T-helper 2 cell treated with Interferon-gamma antibody and Interleukin-4, amounts not matched to agents 5 μg/mL and 100 μg/mL, for 36 hours (primary cell): ENCODE measurements around the gene ASTN2.

Experiments
- DNase-seq: peaks from one replicate; pipeline ENCODE4 v3.0.0; 2021; ENCODE audit warnings: low spot score
- H3K27ac Mint-ChIP-seq: one replicate; pipeline ENCODE4 v1.8.0; 2021; ENCODE audit warnings: mild to moderate bottlenecking, mixed read lengths
- H3K27me3 Mint-ChIP-seq: one replicate; pipeline ENCODE4 v1.8.0; 2021; ENCODE audit warnings: low read depth, mixed read lengths
- H3K36me3 Mint-ChIP-seq: one replicate; pipeline ENCODE4 v1.8.0; 2021; ENCODE audit warnings: low read depth, mixed read lengths
- H3K4me1 Mint-ChIP-seq: one replicate; pipeline ENCODE4 v1.8.0; 2021; ENCODE audit warnings: low read depth, mixed read lengths
- H3K4me3 Mint-ChIP-seq: one replicate; pipeline ENCODE4 v1.8.0; 2022; ENCODE audit warnings: mild to moderate bottlenecking, moderate library complexity, mixed read lengths
- H3K9me3 Mint-ChIP-seq: one replicate; pipeline ENCODE4 v1.8.0; 2021; ENCODE audit warnings: mixed read lengths

The ASTN2 gene

GRCh38 chr9:116953271-116953670 lies 461.6 kb downstream of the ASTN2 start:
- Mint-ChIP-seq H3K36me3 (no peaks in the 10 kb centered on the region), H3K4me3 (no peak overlapping the region), H3K4me1 (no peaks in the 10 kb centered on the region), H3K9me3 (peaks cover 6% of the 10 kb centered on the region), H3K27ac (no peak overlapping the region), H3K27me3 (no peaks in the 10 kb centered on the region)
- DNase-seq, result no peak

- no peaks in the 10 kb centered on the region for H3K4me1 Mint-ChIP-seq
These were observed 462.4 kb downstream of the ASTN2 start for GRCh38 chr9:116952436-116952810.

GRCh38 chr9:116951588-116952435 lies 463.0 kb downstream of the ASTN2 start:
- Mint-ChIP-seq H3K4me1 (no peaks in the 10 kb centered on the region), H3K9me3 (peaks cover 6% of the 10 kb centered on the region), H3K27me3 (no peaks in the 10 kb centered on the region), H3K36me3 (no peaks in the 10 kb centered on the region), H3K4me3 (no peak overlapping the region), H3K27ac (no peak overlapping the region)
- DNase-seq, result no peak

More at GRCh38 chr9:116952436-116952810, 462.4 kb downstream of the ASTN2 start:
- Mint-ChIP-seq H3K9me3 (peaks cover 6% of the 10 kb centered on the region), H3K36me3 (no peaks in the 10 kb centered on the region), H3K27ac (no peak overlapping the region), H3K4me3 (no peak overlapping the region), H3K27me3 (no peaks in the 10 kb centered on the region)
- no peak for DNase-seq

GRCh38 chr9:116945817-116946216 lies 469.0 kb downstream of the ASTN2 start:
- H3K27me3 Mint-ChIP-seq, result no peaks in the 10 kb centered on the region
- no peak overlapping the region for H3K4me3 Mint-ChIP-seq
- H3K36me3 Mint-ChIP-seq, result no peaks in the 10 kb centered on the region
- DNase-seq, result no peak
- no peaks in the 10 kb centered on the region for H3K4me1 Mint-ChIP-seq
- H3K9me3 Mint-ChIP-seq, result no peaks in the 10 kb centered on the region
- H3K27ac Mint-ChIP-seq, result no peak overlapping the region

- no peak overlapping the region for H3K27ac Mint-ChIP-seq
- H3K4me1 Mint-ChIP-seq, result no peaks in the 10 kb centered on the region
- H3K4me3 Mint-ChIP-seq, result no peak overlapping the region
- H3K9me3 Mint-ChIP-seq, result no peaks in the 10 kb centered on the region
- H3K27me3 Mint-ChIP-seq, result no peaks in the 10 kb centered on the region
- no peaks in the 10 kb centered on the region for H3K36me3 Mint-ChIP-seq
- no peak for DNase-seq
These were observed 469.9 kb downstream of the ASTN2 start for GRCh38 chr9:116944714-116945534.

- Mint-ChIP-seq H3K9me3 (no peaks in the 10 kb centered on the region), H3K36me3 (no peaks in the 10 kb centered on the region), H3K4me1 (no peaks in the 10 kb centered on the region), H3K4me3 (no peak overlapping the region), H3K27me3 (no peaks in the 10 kb centered on the region), H3K27ac (no peak overlapping the region)
- DNase-seq, result no peak
These were observed 470.9 kb downstream of the ASTN2 start for GRCh38 chr9:116943970-116944369.

- H3K4me1 Mint-ChIP-seq, result no peaks in the 10 kb centered on the region
- no peak overlapping the region for H3K27ac Mint-ChIP-seq
- no peaks in the 10 kb centered on the region for H3K36me3 Mint-ChIP-seq
- no peak for DNase-seq
- H3K9me3 Mint-ChIP-seq, result no peaks in the 10 kb centered on the region
- H3K4me3 Mint-ChIP-seq, result no peak overlapping the region
- no peaks in the 10 kb centered on the region for H3K27me3 Mint-ChIP-seq
These were observed 472.2 kb downstream of the ASTN2 start for GRCh38 chr9:116942593-116943061.

GRCh38 chr9:116941266-116941665 lies 473.6 kb downstream of the ASTN2 start:
- Mint-ChIP-seq H3K36me3 (no peaks in the 10 kb centered on the region), H3K4me1 (no peaks in the 10 kb centered on the region), H3K4me3 (no peak overlapping the region), H3K27ac (no peak overlapping the region), H3K9me3 (peaks cover under 1% of the 10 kb centered on the region), H3K27me3 (no peaks in the 10 kb centered on the region)
- DNase-seq, result no peak

GRCh38 chr9:116940614-116941215 lies 474.1 kb downstream of the ASTN2 start:
- H3K4me1 Mint-ChIP-seq, result no peaks in the 10 kb centered on the region
- no peaks in the 10 kb centered on the region for H3K36me3 Mint-ChIP-seq
- H3K4me3 Mint-ChIP-seq, result no peak overlapping the region

GRCh38 chr9:116939614-116940013 lies 475.2 kb downstream of the ASTN2 start:
- H3K36me3 Mint-ChIP-seq, result no peaks in the 10 kb centered on the region
- H3K27me3 Mint-ChIP-seq, result no peaks in the 10 kb centered on the region
- no peaks in the 10 kb centered on the region for H3K4me1 Mint-ChIP-seq
- no peak for DNase-seq
- no peak overlapping the region for H3K4me3 Mint-ChIP-seq
- no peak overlapping the region for H3K27ac Mint-ChIP-seq
- H3K9me3 Mint-ChIP-seq, result peaks cover 3% of the 10 kb centered on the region

More at GRCh38 chr9:116940614-116941215, 474.1 kb downstream of the ASTN2 start:
- no peaks in the 10 kb centered on the region for H3K27me3 Mint-ChIP-seq
- H3K27ac Mint-ChIP-seq, result no peak overlapping the region
- no peak for DNase-seq
- H3K9me3 Mint-ChIP-seq, result peaks cover 3% of the 10 kb centered on the region

GRCh38 chr9:116939161-116939560 lies 475.7 kb downstream of the ASTN2 start:
- peaks cover 3% of the 10 kb centered on the region for H3K9me3 Mint-ChIP-seq
- no peak overlapping the region for H3K4me3 Mint-ChIP-seq
- no peaks in the 10 kb centered on the region for H3K27me3 Mint-ChIP-seq
- no peak for DNase-seq
- H3K4me1 Mint-ChIP-seq, result no peaks in the 10 kb centered on the region
- no peak overlapping the region for H3K27ac Mint-ChIP-seq
- H3K36me3 Mint-ChIP-seq, result no peaks in the 10 kb centered on the region

GRCh38 chr9:116937361-116937760 lies 477.5 kb downstream of the ASTN2 start:
- H3K4me3 Mint-ChIP-seq, result no peak overlapping the region
- no peaks in the 10 kb centered on the region for H3K27me3 Mint-ChIP-seq
- H3K4me1 Mint-ChIP-seq, result no peaks in the 10 kb centered on the region
- H3K36me3 Mint-ChIP-seq, result no peaks in the 10 kb centered on the region
- DNase-seq, result no peak
- peaks cover 3% of the 10 kb centered on the region for H3K9me3 Mint-ChIP-seq
- H3K27ac Mint-ChIP-seq, result no peak overlapping the region

- DNase-seq, result no peak
These were observed 479.5 kb downstream of the ASTN2 start for GRCh38 chr9:116935149-116935897.

More at GRCh38 chr9:116935149-116935897, 479.5 kb downstream of the ASTN2 start:
- Mint-ChIP-seq H3K4me1 (no peaks in the 10 kb centered on the region), H3K27me3 (no peaks in the 10 kb centered on the region), H3K4me3 (no peak overlapping the region), H3K36me3 (no peaks in the 10 kb centered on the region), H3K9me3 (peaks cover 3% of the 10 kb centered on the region), H3K27ac (no peak overlapping the region)
